ENCODE measurements around the gene PABPC1L2B.

- TF ChIP-seq BACH2 (CRISPR knock-in tag; IDR thresholded peaks at IDR 0.05; ENCODE audit: borderline replicate concordance), result no peak
- no peak for TF ChIP-seq ZC3H10 (CRISPR knock-in tag; IDR thresholded peaks at IDR 0.05)
- no peak for TF ChIP-seq ESRRG (CRISPR knock-in tag; IDR thresholded peaks at IDR 0.05)
- no peak for TF ChIP-seq ZFP3 (CRISPR knock-in tag; IDR thresholded peaks at IDR 0.05)
- no peak for TF ChIP-seq PPARA (CRISPR knock-in tag; IDR thresholded peaks at IDR 0.05; ENCODE audit: borderline replicate concordance)
- no peak for TF ChIP-seq TSHZ2 (CRISPR knock-in tag; IDR thresholded peaks at IDR 0.05)
These were observed 26.1 kb downstream of the PABPC1L2B start for GRCh38 chrX:73028876-73029275.
